ENCODE results near the gene ZMIZ2.
"Not testable (repeated sequence)": the region's sequence is repeated elsewhere in the genome, so short reads cannot be mapped to it uniquely, and the experiment has no call there.

Gene ZMIZ2

GRCh38 chr7:44772440-44772839 lies 23.8 kb downstream of the ZMIZ2 start:
- no peak for DNase-seq (ENCODE audit: low spot score)

DNA sequence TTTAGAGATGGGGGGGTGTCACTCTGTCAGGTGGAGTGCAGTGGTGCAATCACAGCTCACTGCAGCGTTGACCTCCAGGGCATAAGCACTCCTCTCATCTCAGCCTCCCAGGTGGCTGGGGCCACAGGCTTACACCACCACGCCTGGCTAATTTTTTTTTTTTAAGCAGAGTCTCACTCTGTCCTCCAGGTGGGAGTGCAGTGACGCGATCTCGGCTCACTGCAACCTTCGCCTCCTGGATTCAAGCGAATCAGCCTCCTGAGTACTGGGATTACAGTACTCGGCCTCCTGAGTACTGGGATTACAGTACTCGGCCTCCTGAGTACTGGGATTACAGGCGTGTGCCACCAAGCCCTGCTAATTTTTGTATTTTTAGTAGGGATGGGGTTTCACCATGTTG lies 24.2 kb downstream of the ZMIZ2 start:
- no peak for DNase-seq (ENCODE audit: low spot score)

- not testable (repeated sequence) for DNase-seq (ENCODE audit: low spot score)
These were observed 25.8 kb downstream of the ZMIZ2 start for GRCh38 chr7:44774486-44774885.

DNA sequence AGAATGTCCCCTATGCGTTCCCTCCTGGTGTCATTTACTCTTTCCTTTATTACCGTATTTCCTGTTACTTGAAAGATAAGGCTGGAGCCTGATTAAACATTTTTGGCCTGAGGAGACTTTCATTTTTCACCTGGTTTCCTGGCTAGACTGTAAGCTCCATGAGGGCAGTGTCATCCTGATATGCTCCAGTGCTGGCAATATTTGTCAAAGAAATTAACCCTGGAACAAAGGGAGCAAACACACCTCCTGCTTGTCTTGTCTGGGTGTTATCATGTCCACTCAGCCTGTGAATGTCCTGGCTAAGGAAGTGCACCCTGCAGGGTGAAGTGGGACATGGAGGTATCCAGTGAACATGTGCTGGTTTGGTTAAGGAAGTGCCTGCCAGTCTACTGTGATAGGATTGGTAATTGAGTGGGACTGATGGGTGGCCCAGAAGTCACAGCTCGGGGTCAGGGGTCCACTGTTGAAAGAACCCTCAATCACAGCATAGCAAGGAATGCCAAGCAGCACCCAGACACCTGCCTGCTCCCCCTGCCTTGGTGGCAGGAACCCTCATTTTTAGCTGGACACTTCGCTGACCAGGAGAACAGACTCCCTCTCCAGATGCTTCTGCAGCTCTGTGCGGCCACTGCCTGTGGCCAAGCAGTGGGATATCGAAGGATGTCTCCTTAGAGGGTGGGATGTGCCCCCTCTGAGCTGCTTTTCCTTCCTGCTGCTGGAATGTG lies 26.9 kb downstream of the ZMIZ2 start:
- DNase-seq (ENCODE audit: low spot score) = no peak

DNA sequence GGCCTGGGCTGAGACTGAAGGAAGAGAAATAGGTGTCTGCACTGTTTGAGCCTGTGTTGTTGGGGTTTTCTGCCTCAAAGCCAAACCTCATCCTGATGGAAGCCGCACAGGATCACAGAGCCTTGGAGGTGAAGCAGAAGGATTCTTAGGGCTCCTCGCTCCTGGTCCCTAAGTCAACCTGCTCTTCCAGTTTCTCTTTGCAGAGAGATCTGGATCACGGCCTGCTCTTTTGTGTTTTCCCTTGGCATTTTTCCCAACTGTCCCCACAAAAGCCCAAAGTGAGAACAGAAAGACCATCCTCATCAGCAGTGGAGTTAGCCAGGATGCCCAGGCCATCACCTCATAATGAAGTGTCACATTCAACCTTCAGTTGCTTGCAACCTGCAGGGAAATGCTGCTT lies 27.6 kb downstream of the ZMIZ2 start:
- DNase-seq (ENCODE audit: low spot score) = no peak

DNA sequence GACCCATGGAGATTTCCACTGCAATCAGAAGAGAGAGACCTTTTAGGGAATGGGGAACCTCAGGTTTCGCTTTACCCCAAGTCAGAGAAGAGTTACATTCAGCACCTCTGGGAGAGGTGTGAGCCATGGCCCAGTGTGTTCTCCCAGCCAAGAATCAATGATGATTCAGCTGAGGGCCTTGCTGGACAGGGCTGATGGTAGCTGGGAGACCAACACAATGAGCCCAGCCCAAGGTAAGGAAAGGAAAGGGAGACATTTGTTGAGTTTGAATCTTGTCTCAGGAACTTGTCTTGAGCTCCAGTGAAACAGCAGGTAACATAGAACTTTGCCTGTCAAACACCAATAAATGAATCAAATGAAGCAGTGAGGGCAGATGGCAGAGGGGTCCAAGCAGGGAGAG lies 33.8 kb downstream of the ZMIZ2 start:
- no peak for DNase-seq (ENCODE audit: low spot score)

DNA sequence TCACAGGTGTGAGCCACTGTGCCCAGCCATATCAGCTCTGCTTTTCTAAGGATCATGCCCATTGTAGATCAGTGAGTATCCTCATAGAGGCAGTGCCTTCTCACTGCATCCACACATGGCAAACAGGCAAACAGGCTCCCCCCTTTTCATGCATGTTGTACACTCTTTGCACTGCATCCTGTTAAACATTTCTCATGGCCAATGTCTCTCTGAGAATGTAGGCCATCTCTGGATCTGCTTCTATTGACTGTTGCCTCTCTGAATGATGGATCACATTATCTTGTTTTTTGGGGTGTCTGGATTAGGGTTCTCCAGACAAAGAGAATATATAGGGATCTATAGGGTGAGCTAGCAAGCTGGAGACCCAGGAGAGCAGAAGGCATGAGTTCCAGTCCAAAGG lies 34.8 kb downstream of the ZMIZ2 start:
- no peak for DNase-seq (ENCODE audit: low spot score)

- DNase-seq (ENCODE audit: low spot score) = no peak
These were observed 35.7 kb downstream of the ZMIZ2 start for GRCh38 chr7:44784364-44784763.

- not testable (repeated sequence) for DNase-seq (ENCODE audit: low spot score)
These were observed 36.6 kb downstream of the ZMIZ2 start for GRCh38 chr7:44785218-44785617.

DNA sequence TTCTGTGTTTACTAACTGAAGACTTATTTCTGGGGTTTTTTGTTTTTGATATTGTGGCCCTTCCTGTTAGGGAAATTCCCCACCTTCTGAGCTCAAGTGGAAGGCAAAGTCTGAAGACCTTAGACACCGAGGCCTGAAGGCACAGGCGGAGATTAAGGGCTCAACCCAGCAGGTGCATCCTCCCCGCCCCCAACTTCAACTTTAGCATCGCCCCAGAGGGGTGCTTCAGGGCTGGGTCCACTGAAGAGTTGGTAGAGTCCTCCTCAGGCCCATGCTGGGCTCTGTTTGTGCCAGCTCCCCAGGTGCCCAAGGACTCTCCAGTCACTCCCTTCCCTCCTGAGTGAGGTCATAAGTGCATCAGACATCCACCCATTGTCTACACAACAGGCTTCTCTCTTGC lies 38.4 kb downstream of the ZMIZ2 start:
- DNase-seq (ENCODE audit: low spot score) = no peak

- DNase-seq (ENCODE audit: low spot score) = no peak
These were observed 39.1 kb downstream of the ZMIZ2 start for GRCh38 chr7:44787762-44788161.

GRCh38 chr7:44789990-44790389 lies 41.3 kb downstream of the ZMIZ2 start:
- no peak for DNase-seq (ENCODE audit: low spot score)

DNA sequence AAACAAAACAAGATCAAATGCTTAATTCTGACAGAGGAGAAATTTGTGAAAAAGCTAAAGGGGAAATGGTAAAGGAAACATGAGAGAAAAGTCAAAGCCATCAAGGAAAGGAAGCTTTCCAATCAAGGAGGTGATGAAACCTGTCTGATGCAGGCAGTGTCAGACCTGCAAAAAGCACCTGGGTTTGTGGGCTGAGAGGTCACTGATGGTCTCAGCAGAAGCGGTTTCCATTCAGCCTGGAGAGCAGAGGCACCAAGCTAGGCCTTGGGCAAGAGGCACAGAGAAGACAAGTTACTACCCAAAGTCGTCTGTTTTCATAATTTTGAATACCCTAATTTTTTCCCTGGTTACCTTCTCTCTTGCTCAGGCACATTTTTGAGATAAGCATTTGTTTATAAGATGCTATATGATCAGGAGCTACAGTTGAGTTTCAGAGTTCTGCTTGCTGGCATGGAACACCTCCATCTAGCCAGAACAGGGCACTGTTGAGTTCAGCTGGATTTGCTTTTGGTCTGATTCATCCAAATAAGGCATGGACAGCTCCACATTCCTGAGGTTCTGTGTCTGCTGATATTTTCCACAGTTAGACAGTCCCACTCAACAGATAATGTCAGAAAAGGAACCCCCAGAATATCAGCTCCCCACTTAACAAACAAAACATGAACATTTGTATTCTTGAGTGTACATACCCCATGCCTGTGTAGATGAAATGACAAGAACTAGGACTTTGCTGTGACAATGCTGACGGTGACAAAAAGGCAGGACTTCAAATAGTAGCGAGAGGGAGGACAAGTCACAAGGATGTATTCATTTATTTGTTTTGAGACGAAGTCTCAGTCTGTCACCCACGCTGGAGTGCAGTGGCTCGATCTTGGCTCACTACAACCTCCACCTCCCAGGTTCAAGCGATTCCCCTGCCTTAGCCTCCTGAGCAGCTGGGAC lies 42.9 kb downstream of the ZMIZ2 start:
- DNase-seq (ENCODE audit: low spot score) = no peak

GRCh38 chr7:44793919-44794318 lies 45.3 kb downstream of the ZMIZ2 start:
- DNase-seq (ENCODE audit: low spot score) = no peak

- DNase-seq (ENCODE audit: low spot score) = no peak
These were observed 45.7 kb downstream of the ZMIZ2 start for GRCh38 chr7:44794331-44794730.

GRCh38 chr7:44796034-44796503 lies 47.4 kb downstream of the ZMIZ2 start:
- DNase-seq (ENCODE audit: low spot score) = no peak

DNA sequence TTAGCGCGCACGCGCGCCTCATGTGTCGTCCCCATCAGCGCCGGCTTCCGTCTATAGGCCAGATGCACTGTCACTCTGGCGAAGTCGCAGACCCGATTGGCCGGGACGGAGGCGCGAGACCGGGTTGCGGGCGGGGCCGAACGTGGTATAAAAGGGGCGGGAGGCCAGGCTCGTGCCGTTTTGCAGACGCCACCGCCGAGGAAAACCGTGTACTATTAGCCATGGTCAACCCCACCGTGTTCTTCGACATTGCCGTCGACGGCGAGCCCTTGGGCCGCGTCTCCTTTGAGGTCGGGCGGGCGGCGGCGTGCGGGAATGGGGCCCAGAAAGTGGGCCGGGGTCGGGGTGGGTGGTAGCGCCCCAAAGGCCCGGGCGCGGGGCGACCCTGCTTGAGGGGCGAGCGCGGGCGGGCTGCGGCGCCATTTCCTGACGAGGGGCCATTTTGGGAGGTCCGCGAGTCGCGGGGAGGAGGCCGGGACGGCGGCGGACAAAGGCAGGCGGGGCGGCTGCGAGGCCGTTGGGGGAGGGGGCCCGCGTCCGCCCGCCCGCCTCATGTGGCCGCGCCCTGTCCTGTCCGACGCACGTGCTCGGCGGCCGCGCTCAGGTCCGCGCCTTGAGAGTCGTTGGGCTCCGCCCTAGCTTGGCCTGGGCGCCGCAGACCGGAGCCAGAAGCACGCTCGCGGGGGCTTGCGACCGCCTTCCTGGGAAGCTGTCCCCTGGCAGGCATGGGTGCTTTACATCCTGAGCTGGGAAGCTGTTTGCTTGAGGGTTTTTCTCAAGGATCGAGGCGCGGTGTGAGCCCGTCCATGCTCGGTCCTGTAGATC lies 48.1 kb downstream of the ZMIZ2 start, which contains the start of gene PPIA:
PPIA (plus strand) TSS at position 178 of the 825 bp plus-strand sequence; CDS start at position 222, 44 bp downstream.
- DNase-seq (ENCODE audit: low spot score) = peak; percentile 99

DNA sequence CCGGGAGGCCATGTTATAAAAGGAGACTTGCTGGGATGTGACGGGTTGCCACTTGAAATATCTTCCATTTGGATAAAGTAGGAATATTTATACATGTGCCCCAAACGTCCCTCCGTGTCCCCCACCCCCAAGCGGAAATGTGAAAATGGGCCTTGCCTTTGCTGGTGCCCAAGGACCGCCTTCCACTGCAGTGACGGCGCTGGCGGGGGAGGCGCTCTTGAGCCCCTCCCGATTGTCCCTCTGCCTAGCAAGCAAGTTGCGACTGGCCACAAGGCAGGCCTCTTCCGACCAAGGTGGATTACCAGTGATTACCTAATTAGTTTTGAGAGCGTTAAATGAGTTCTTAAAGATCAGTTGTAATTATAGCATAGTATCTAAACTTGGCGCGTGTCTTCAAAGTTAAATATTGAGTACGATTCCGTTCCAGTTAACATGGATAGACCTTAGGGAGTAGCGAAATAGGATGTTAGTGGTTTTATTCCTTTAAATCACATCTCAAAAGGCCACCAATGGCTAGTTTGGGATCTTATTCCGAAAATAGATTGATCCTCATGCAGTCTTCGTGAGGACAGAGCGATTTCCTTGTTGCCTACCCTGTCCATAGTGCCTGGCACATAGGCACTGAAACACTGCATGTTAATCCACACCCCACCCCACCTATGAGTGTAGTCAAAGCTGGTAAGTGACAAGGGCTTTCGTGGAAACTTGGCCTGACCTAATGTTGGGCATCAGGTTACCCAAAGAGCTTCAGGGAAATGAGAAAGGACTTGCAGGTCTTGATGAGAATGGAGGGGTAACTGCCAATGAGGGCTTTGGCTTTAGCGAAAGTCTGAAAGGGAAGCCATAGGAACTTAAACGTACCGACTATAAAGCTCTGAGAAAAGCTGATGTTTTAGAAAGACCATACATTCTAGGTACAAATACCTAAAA lies 48.9 kb downstream of the ZMIZ2 start:
- DNase-seq (ENCODE audit: low spot score) = peak; percentile 84

DNA sequence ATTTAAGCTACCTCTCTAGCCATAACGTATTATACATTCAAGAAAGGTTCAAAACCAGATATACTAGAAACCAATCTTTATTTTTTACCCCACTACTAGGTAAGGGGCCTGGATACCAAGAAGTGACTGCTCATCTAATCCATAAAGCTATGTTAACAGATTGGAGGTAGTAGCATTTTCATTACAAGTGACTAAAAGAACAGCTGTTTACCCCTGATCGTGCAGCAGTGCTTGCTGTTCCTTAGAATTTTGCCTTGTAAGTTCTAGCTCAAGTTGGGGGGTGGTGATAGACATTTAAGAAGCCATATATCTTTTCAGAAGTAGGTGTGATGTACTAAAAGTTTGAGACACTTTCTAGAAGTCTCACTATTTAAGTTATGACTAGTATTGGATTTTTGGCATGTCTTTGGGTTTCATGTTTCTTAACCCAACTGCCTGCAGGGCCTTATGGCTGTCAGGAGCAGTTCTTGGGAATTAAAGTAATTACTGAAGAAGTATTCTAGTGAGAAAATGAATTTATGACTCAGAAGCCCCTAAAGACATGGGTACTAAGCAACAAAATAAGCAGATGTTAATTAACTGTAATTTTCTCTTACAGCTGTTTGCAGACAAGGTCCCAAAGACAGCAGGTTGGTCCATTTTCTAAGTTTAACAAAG lies 50.1 kb downstream of the ZMIZ2 start:
- peak; percentile 30 for DNase-seq (ENCODE audit: low spot score)

DNA sequence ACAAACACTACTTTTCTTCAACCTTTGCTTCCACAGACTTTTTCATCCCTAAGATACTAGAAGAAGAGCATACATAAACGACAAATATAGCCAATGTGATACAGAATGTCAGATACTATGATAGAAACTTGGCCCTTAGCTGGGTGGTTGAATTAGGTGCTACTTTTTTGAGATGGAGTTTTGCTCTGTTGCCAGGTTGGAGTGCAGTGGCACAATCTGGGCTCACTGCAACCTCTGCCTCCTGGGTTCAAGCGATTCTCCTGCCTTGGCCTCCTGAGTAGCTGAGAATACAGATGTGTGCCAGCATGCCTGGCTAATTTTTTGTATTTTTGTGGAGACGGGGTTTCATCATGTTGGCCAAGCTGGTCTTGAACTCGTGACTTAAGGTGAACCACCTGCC lies 51.3 kb downstream of the ZMIZ2 start:
- DNase-seq (ENCODE audit: low spot score) = no peak

Data from CD4-positive, alpha-beta T cell treated with Interleukin-2 at 100 ng/mL for 4 hours (primary cell).